Gastrocnemius medialis (tissue), 4 donors: ENCODE data around the gene OR6M1.

Experiments
- POLR2A ChIP-seq, 2 donors: fragments of 450-650 bp; IDR thresholded peaks; one replicate each; pipeline ENCODE4 v1.6.1; 2017; ENCODE audit warnings: antibody characterized with exemption in 2 of 2, mild to moderate bottlenecking in 2 of 2, moderate library complexity in 2 of 2
- TF ChIP-seq, protein P1 (sequence below), 5 experiments: fragments of 450-650 bp in 3 of 5; fragments of 200-600 bp in 2 of 5; sonication (generic) in 2 of 5; IDR thresholded peaks in 4 of 5; conservative IDR thresholded peaks in 1 of 5; 1 replicate in 4 of 5; 2 replicates in 1 of 5; pipeline ENCODE4 v1.5.1; 2016 to 2019; ENCODE audit warnings: antibody characterized with exemption in 5 of 5, mild to moderate bottlenecking in 3 of 5, moderate library complexity in 3 of 5

DNA sequence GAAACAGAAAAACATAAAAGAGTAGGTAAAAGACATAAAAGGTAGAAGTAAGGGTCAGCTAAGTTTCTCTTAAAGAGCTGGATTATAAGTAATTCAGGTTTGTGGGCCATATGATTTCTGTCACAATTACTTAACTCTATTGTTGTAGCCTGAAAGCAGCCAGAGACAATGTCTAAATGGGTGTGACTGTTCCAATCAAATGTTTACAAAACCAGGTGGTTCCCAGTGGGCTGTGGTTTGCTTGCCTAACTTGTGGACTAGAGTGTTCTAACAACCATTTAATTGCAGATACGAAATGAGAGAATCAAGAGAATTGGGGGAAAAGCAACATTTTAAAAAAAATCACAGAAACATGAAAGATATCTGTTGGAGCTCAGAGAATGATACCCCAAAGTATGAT is 22.6 kb downstream of the OR6M1 start:
- TF ChIP-seq, protein P1, sequence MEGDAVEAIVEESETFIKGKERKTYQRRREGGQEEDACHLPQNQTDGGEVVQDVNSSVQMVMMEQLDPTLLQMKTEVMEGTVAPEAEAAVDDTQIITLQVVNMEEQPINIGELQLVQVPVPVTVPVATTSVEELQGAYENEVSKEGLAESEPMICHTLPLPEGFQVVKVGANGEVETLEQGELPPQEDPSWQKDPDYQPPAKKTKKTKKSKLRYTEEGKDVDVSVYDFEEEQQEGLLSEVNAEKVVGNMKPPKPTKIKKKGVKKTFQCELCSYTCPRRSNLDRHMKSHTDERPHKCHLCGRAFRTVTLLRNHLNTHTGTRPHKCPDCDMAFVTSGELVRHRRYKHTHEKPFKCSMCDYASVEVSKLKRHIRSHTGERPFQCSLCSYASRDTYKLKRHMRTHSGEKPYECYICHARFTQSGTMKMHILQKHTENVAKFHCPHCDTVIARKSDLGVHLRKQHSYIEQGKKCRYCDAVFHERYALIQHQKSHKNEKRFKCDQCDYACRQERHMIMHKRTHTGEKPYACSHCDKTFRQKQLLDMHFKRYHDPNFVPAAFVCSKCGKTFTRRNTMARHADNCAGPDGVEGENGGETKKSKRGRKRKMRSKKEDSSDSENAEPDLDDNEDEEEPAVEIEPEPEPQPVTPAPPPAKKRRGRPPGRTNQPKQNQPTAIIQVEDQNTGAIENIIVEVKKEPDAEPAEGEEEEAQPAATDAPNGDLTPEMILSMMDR (IDR thresholded peaks at IDR 0.05 in 4 of 5, conservative IDR thresholded peaks at IDR 0.05 in 1 of 5), result no peak
- no peak for TF ChIP-seq POLR2A (IDR thresholded peaks at IDR 0.05)
